ENCODE data around the gene ATM.

DNA sequence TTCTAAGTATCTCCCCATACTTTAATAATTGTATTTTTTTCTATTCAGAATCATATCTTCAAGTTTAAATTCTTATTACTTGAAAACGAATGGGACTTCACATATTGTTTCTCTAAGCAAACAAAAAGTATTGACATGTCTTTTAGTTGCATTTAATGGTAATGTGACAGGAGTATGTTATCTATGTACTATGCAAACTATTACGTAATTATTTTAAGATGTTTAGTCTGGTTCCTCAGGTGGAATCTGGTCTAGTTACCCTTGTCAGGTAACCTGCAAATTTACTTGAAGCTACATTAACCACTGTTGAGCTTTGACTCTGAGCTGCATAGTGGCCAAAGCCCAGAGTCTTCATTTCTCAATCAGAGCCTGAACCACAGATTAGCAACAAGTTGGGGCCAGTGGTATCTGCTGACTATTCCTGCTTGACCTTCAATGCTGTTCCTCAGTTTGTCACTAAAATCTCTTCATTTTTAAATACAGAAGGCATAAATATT is 110.6 kb downstream of the ATM start:
- TF ChIP-seq POLR2A (IDR thresholded peaks at IDR 0.05; ENCODE audit: low read depth, low read length) (no peak), POLR2AphosphoS5 (IDR thresholded peaks at IDR 0.05; ENCODE audit: low read depth, low read length) (no peak), TAF1 (IDR thresholded peaks at IDR 0.05; ENCODE audit: low read depth, low read length) (no peak), PAX5 (IDR thresholded peaks at IDR 0.05; ENCODE audit: insufficient read depth, low read length, severe bottlenecking) (no peak), POU2F2 (IDR thresholded peaks at IDR 0.05; ENCODE audit: low read depth, low read length) (no peak)
